ENCODE results near the gene DNHD1. TPM values are rescaled to one million over a fixed set of nuclear protein-coding genes. Genes with fewer than 3 reads are reported as not detected.

The DNHD1 gene
- total and polyA plus RNA-seq, 9 of the 15 experiments (the other 6 are each of a cell fraction or from before 2014, with no cell fraction given), result 0.82 to 9.7 (median 3.8) TPM

- TF ChIP-seq FUS (optimal IDR thresholded peaks at IDR 0.05; ENCODE audit: low read depth, low read length) (no peak), GABPB2 (CRISPR knock-in tag; conservative IDR thresholded peaks at IDR 0.05) (no peak), CREB5 (CRISPR knock-in tag; IDR thresholded peaks at IDR 0.05) (no peak), ZNF583 (CRISPR knock-in tag; IDR thresholded peaks at IDR 0.05) (no peak), MYC (IDR thresholded peaks at IDR 0.05; ENCODE audit: low read depth, low read length) (0 out of 2 replicates have a peak, but pooled peaks have one; percentile 17), MYC (CRISPR knock-in tag; IDR thresholded peaks at IDR 0.05; ENCODE audit: borderline replicate concordance, low read depth) (no peak), PTRF (tag; IDR thresholded peaks at IDR 0.05) (no peak), ZBTB33 (CRISPR knock-in tag; IDR thresholded peaks at IDR 0.05) (no peak), MXD1 (CRISPR knock-in tag; IDR thresholded peaks at IDR 0.05; ENCODE audit: borderline replicate concordance, poor library complexity, severe bottlenecking) (no peak), GTF2B (IDR thresholded peaks at IDR 0.05; ENCODE audit: extremely low read depth, insufficient read length) (no peak), HEY1 (CRISPR knock-in tag; IDR thresholded peaks at IDR 0.05; ENCODE audit: borderline replicate concordance) (no peak), CHD2 (IDR thresholded peaks at IDR 0.05; ENCODE audit: low read depth, low read length) (no peak), TEAD2 (tag; IDR thresholded peaks at IDR 0.05) (no peak), UBTF (IDR thresholded peaks at IDR 0.05; ENCODE audit: borderline replicate concordance in 1 of 2, low read depth in 2 of 2, low read length in 2 of 2) (no peak), HDAC8 (tag; IDR thresholded peaks at IDR 0.05) (no peak), HOXB6 (CRISPR knock-in tag; IDR thresholded peaks at IDR 0.05; ENCODE audit: borderline replicate concordance) (no peak), ARNT (IDR thresholded peaks at IDR 0.05) (peak in 1 of 2 experiments; percentile 69; a peak in 1 of 4 replicates), TSHZ1 (CRISPR knock-in tag; IDR thresholded peaks at IDR 0.05) (no peak)
Measured at GRCh38 chr11:6531267-6531752, 34.2 kb downstream of the DNHD1 start (continued).
